Measurements from ENCODE around the gene KCNE3.

The KCNE3 gene

GRCh38 chr11:74471668-74472429 lies 4.5 kb upstream of the KCNE3 start:
- no peak for DNase-seq (ENCODE audit: low read depth)
- no peak overlapping the region for H3K4me3 ChIP-seq (ENCODE audit: control insufficient read depth, low read depth, low read length)
- TF ChIP-seq CTCF (IDR thresholded peaks at IDR 0.05; ENCODE audit: control insufficient read depth, insufficient read depth, low read depth, low read length, missing control alignments) = no peak

- TF ChIP-seq CTCF (IDR thresholded peaks at IDR 0.05; ENCODE audit: control insufficient read depth, insufficient read depth, low read depth, low read length, missing control alignments) = no peak
- DNase-seq (ENCODE audit: low read depth) = no peak
- H3K4me3 ChIP-seq (ENCODE audit: control insufficient read depth, low read depth, low read length) = no peak overlapping the region
These were observed 3.7 kb upstream of the KCNE3 start for GRCh38 chr11:74471037-74471436.

- H3K4me3 ChIP-seq (ENCODE audit: control insufficient read depth, low read depth, low read length) = no peak overlapping the region
- no peak for TF ChIP-seq CTCF (IDR thresholded peaks at IDR 0.05; ENCODE audit: control insufficient read depth, insufficient read depth, low read depth, low read length, missing control alignments)
- DNase-seq (ENCODE audit: low read depth) = no peak
These were observed 3.2 kb upstream of the KCNE3 start for GRCh38 chr11:74470526-74470925.

GRCh38 chr11:74468936-74469335 lies 1.6 kb upstream of the KCNE3 start:
- no peak for TF ChIP-seq CTCF (IDR thresholded peaks at IDR 0.05; ENCODE audit: control insufficient read depth, insufficient read depth, low read depth, low read length, missing control alignments)
- no peak overlapping the region for H3K4me3 ChIP-seq (ENCODE audit: control insufficient read depth, low read depth, low read length)
- DNase-seq (ENCODE audit: low read depth) = no peak

- no peak for DNase-seq (ENCODE audit: low read depth)
- no peak for TF ChIP-seq CTCF (IDR thresholded peaks at IDR 0.05; ENCODE audit: control insufficient read depth, insufficient read depth, low read depth, low read length, missing control alignments)
- no peak overlapping the region for H3K4me3 ChIP-seq (ENCODE audit: control insufficient read depth, low read depth, low read length)
These were observed 1.2 kb upstream of the KCNE3 start for GRCh38 chr11:74468521-74468920.

GRCh38 chr11:74468058-74468457 lies 709 bp upstream of the KCNE3 start:
- TF ChIP-seq CTCF (IDR thresholded peaks at IDR 0.05; ENCODE audit: control insufficient read depth, insufficient read depth, low read depth, low read length, missing control alignments) = no peak
- DNase-seq (ENCODE audit: low read depth) = no peak
- H3K4me3 ChIP-seq (ENCODE audit: control insufficient read depth, low read depth, low read length) = no peak overlapping the region

Data from AG09309 (cell line).